Sigmoid colon (tissue), 4 donors: ENCODE results near the gene RGS7.

ENCODE experiments used
- EP300 ChIP-seq, 4 donors: sonication (generic); formaldehyde crosslinking; IDR thresholded peaks; one replicate each; pipeline ENCODE4 v1.6.1; 2017; ENCODE audit warnings: antibody characterized with exemption in 4 of 4
- POLR2A ChIP-seq, 2 donors: fragments of 450-650 bp; IDR thresholded peaks; one replicate each; pipeline ENCODE4 v1.6.1; 2016; ENCODE audit warnings: antibody characterized with exemption in 2 of 2, mild to moderate bottlenecking in 2 of 2, moderate library complexity in 2 of 2
- POLR2AphosphoS5 ChIP-seq, 4 donors: sonication (generic); formaldehyde crosslinking; IDR thresholded peaks; one replicate each; pipeline ENCODE4 v1.6.1; 2017; ENCODE audit warnings: antibody characterized with exemption in 4 of 4
- TF ChIP-seq, protein P1 (sequence below), 4 experiments: fragments of 450-650 bp in 3 of 4; fragments of 200-600 bp in 1 of 4; IDR thresholded peaks; one replicate each; pipeline ENCODE4 v1.5.1; 2016 to 2019; ENCODE audit warnings: antibody characterized with exemption in 4 of 4, mild to moderate bottlenecking in 3 of 4, moderate library complexity in 2 of 4

GRCh38 chr1:241375886-241376285, 18.9 kb upstream of the RGS7 start:
- TF ChIP-seq POLR2AphosphoS5 (IDR thresholded peaks at IDR 0.05): no peak
- TF ChIP-seq, protein P1, sequence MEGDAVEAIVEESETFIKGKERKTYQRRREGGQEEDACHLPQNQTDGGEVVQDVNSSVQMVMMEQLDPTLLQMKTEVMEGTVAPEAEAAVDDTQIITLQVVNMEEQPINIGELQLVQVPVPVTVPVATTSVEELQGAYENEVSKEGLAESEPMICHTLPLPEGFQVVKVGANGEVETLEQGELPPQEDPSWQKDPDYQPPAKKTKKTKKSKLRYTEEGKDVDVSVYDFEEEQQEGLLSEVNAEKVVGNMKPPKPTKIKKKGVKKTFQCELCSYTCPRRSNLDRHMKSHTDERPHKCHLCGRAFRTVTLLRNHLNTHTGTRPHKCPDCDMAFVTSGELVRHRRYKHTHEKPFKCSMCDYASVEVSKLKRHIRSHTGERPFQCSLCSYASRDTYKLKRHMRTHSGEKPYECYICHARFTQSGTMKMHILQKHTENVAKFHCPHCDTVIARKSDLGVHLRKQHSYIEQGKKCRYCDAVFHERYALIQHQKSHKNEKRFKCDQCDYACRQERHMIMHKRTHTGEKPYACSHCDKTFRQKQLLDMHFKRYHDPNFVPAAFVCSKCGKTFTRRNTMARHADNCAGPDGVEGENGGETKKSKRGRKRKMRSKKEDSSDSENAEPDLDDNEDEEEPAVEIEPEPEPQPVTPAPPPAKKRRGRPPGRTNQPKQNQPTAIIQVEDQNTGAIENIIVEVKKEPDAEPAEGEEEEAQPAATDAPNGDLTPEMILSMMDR (IDR thresholded peaks at IDR 0.05): no peak
- TF ChIP-seq POLR2A (IDR thresholded peaks at IDR 0.05): no peak
- no peak for TF ChIP-seq EP300 (IDR thresholded peaks at IDR 0.05)
